GM08714 (cell line): ENCODE measurements around the gene DNASE2B.

ENCODE experiments used
- H3K4me3 ChIP-seq: fragments of 200-500 bp; sonication (Bioruptor generic); 2 replicates; pipeline ENCODE4 v1.5.1; 2014; ENCODE audit warnings: mild to moderate bottlenecking, low read length, inconsistent platforms
- ZNF274 ChIP-seq: IDR thresholded peaks from 2 replicates; pipeline ENCODE4 v1.6.1; 2012; ENCODE audit warnings: mild to moderate bottlenecking, low read depth, low read length

Gene DNASE2B

GRCh38 chr1:84398175-84399155 is at the start of gene DNASE2B:
Gene DNASE2B, plus strand, starts transcription at chr1:84398484. Its CDS starts 81 bp downstream, at chr1:84398565.
- TF ChIP-seq ZNF274: no peak
- no peak within 1 kb of the TSS for H3K4me3 ChIP-seq

GRCh38 chr1:84348759-84349158 is 49.5 kb upstream of the DNASE2B start:
- TF ChIP-seq ZNF274: no peak

GRCh38 chr1:84350104-84350503 is 48.2 kb upstream of the DNASE2B start:
- no peak for TF ChIP-seq ZNF274
- no peak overlapping the region for H3K4me3 ChIP-seq

More at GRCh38 chr1:84348759-84349158, 49.5 kb upstream of the DNASE2B start:
- no peak overlapping the region for H3K4me3 ChIP-seq

- H3K4me3 ChIP-seq: no peak overlapping the region
- no peak for TF ChIP-seq ZNF274
Measured at GRCh38 chr1:84350550-84350949, 47.7 kb upstream of the DNASE2B start.

GRCh38 chr1:84352298-84353106 is 45.8 kb upstream of the DNASE2B start:
- H3K4me3 ChIP-seq: no peak overlapping the region
- TF ChIP-seq ZNF274: no peak

- TF ChIP-seq ZNF274: no peak
- H3K4me3 ChIP-seq: no peak overlapping the region
Measured at GRCh38 chr1:84353695-84354094, 44.6 kb upstream of the DNASE2B start.

GRCh38 chr1:84355556-84355955 is 42.7 kb upstream of the DNASE2B start:
- H3K4me3 ChIP-seq: no peak overlapping the region
- no peak for TF ChIP-seq ZNF274

- H3K4me3 ChIP-seq: no peak overlapping the region
- TF ChIP-seq ZNF274: no peak
Measured at GRCh38 chr1:84356881-84357280, 41.4 kb upstream of the DNASE2B start.

- no peak for TF ChIP-seq ZNF274
- no peak overlapping the region for H3K4me3 ChIP-seq
Measured at GRCh38 chr1:84358695-84359094, 39.6 kb upstream of the DNASE2B start.

GRCh38 chr1:84360316-84360715 is 38.0 kb upstream of the DNASE2B start:
- no peak for TF ChIP-seq ZNF274
- H3K4me3 ChIP-seq: no peak overlapping the region

- H3K4me3 ChIP-seq: no peak overlapping the region
- TF ChIP-seq ZNF274: no peak
Measured at GRCh38 chr1:84361796-84362195, 36.5 kb upstream of the DNASE2B start.

- H3K4me3 ChIP-seq: no peak overlapping the region
- no peak for TF ChIP-seq ZNF274
Measured at GRCh38 chr1:84363019-84363418, 35.3 kb upstream of the DNASE2B start.

GRCh38 chr1:84363622-84364021 is 34.7 kb upstream of the DNASE2B start:
- no peak for TF ChIP-seq ZNF274
- H3K4me3 ChIP-seq: no peak overlapping the region

- no peak for TF ChIP-seq ZNF274
- no peak overlapping the region for H3K4me3 ChIP-seq
Measured at GRCh38 chr1:84365225-84366221, 32.8 kb upstream of the DNASE2B start.

GRCh38 chr1:84366786-84367185 is 31.5 kb upstream of the DNASE2B start:
- H3K4me3 ChIP-seq: no peak overlapping the region
- no peak for TF ChIP-seq ZNF274
